ENCODE measurements around the gene KCNA5. TPM values are rescaled to one million over a fixed set of nuclear protein-coding genes. Genes with fewer than 3 reads are reported as not detected.

The KCNA5 gene
- total and polyA plus RNA-seq, 9 of the 15 experiments (the other 6 are each of a cell fraction or from before 2014, with no cell fraction given) = not detected

- H2AFZ ChIP-seq (ENCODE audit: low read depth, low read length) = no peak overlapping the region
- no peak overlapping the region for H3K4me2 ChIP-seq (ENCODE audit: insufficient read depth, low read length)
- BruUV-seq (replicated peaks) = no TSS peak
- H3K27ac ChIP-seq (ENCODE audit: extremely low read depth, low read depth, low read length) = no peak overlapping the region
- H3K79me2 ChIP-seq (ENCODE audit: control insufficient read depth, insufficient read depth, low read length) = no peaks in the 10 kb centered on the region
- FAIRE-seq (no peak), ATAC-seq (no peak), DNase-seq (ENCODE audit: extremely low read depth in 1 of 4, low spot score in 3 of 4) (no peak)
- 0% methylated on average over 3 of the region's 3 CpGs for WGBS (ENCODE audit: insufficient coverage, low coverage, missing lambda C conversion rate)
- H4K20me1 ChIP-seq (replicated peaks; ENCODE audit: control insufficient read depth, insufficient read depth, low read length) = no peaks in the 10 kb centered on the region; the same call in 1 of the 2 replicates
- TF ChIP-seq SRSF3 (IDR thresholded peaks at IDR 0.05; ENCODE audit: insufficient read depth, low read length) (no peak), CSDE1 (IDR thresholded peaks at IDR 0.05) (no peak), NCOR1 (IDR thresholded peaks at IDR 0.05) (no peak), BCL6 (CRISPR knock-in tag; IDR thresholded peaks at IDR 0.05) (no peak), CCNT2 (IDR thresholded peaks at IDR 0.05; ENCODE audit: borderline replicate concordance, extremely low read depth, insufficient read length, low read depth, low read length) (no peak), ZNF3 (CRISPR knock-in tag; IDR thresholded peaks at IDR 0.05) (no peak), RBM22 (IDR thresholded peaks at IDR 0.05; ENCODE audit: low read depth, low read length, poor library complexity, severe bottlenecking) (no peak), LEF1 (IDR thresholded peaks at IDR 0.05) (no peak)
- TF ChIP-seq, protein P1, sequence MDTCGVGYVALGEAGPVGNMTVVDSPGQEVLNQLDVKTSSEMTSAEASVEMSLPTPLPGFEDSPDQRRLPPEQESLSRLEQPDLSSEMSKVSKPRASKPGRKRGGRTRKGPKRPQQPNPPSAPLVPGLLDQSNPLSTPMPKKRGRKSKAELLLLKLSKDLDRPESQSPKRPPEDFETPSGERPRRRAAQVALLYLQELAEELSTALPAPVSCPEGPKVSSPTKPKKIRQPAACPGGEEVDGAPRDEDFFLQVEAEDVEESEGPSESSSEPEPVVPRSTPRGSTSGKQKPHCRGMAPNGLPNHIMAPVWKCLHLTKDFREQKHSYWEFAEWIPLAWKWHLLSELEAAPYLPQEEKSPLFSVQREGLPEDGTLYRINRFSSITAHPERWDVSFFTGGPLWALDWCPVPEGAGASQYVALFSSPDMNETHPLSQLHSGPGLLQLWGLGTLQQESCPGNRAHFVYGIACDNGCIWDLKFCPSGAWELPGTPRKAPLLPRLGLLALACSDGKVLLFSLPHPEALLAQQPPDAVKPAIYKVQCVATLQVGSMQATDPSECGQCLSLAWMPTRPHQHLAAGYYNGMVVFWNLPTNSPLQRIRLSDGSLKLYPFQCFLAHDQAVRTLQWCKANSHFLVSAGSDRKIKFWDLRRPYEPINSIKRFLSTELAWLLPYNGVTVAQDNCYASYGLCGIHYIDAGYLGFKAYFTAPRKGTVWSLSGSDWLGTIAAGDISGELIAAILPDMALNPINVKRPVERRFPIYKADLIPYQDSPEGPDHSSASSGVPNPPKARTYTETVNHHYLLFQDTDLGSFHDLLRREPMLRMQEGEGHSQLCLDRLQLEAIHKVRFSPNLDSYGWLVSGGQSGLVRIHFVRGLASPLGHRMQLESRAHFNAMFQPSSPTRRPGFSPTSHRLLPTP (IDR thresholded peaks at IDR 0.05; ENCODE audit: borderline replicate concordance, extremely low read depth, insufficient read length) = no peak
- H3K4me3 ChIP-seq = no peak overlapping the region
- ChIA-PET CTCF (ENCODE audit: low intra/inter-chr PET ratio) (no interaction called here), POLR2A (no interaction called here)
- intact Hi-C loops (cut with micrococcal nuclease) (no loop called here), in situ Hi-C loops (cut with MboI) (no loop called here)
- H3K4me1 ChIP-seq (replicated peaks in 1 of 2; ENCODE audit: control insufficient read depth in 2 of 2, insufficient read depth in 2 of 2, low read length in 2 of 2) = peaks cover 0 to 9% of the 10 kb centered on the region in 2 experiments; a peak in 3 of 5 replicates
- H3K9me3 ChIP-seq (replicated peaks; ENCODE audit: control insufficient read depth, insufficient read depth, low read depth, low read length) = no peaks in the 10 kb centered on the region
- peaks cover 0 to 20% of the 10 kb centered on the region in 2 experiments; a peak in 2 of 5 replicates for H3K27me3 ChIP-seq (ENCODE audit: control insufficient read depth in 2 of 2, insufficient read depth in 2 of 2, low read length in 2 of 2)
- no peak overlapping the region for H3K9ac ChIP-seq (ENCODE audit: insufficient read depth in 1 of 2, low read depth in 2 of 2, low read length in 2 of 2)
- no peaks in the 10 kb centered on the region for H3K9me1 ChIP-seq (ENCODE audit: control insufficient read depth, insufficient read depth, low read length)
- no peaks in the 10 kb centered on the region for H3K36me3 ChIP-seq (ENCODE audit: control insufficient read depth, insufficient read depth, low read length)
These were observed 25.0 kb upstream of the KCNA5 start for GRCh38 chr12:5018677-5019076.
